NOMO-1 treated with dmso at 0.1 percent for 144 hours (cell line): ENCODE results near the gene SCN8A.
A peak's percentile ranks its signal among the peaks of the same experiment; 100 is the strongest.
"Not testable (repeated sequence)": the region's sequence is repeated elsewhere in the genome, so short reads cannot be mapped to it uniquely, and the experiment has no call there.

ENCODE experiments used
- DNase-seq: peaks from one replicate; lab custom pipeline; 2025; ENCODE audit not compliant: unreplicated experiment; lab: John Stamatoyannopoulos, UW

The SCN8A gene

DNA sequence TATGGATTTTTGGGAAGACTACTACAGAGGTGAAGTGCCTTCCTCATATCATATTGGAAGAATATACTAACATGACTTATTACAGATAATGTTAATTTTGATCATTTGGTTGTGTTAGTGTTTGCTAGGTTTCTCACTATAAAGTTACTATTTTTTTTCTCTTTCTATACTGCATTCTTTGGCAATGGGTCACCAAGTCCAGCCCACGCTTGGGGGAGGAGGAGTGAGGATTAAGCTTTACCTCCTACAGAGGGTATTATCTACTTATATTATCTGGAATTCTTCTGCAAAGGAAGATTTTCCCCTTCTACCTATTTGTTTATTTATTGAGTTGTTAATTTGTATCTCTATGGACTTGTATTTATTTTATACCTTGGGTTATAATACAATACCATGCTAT is 31.5 kb downstream of the SCN8A start:
- DNase-seq, result no peak

DNA sequence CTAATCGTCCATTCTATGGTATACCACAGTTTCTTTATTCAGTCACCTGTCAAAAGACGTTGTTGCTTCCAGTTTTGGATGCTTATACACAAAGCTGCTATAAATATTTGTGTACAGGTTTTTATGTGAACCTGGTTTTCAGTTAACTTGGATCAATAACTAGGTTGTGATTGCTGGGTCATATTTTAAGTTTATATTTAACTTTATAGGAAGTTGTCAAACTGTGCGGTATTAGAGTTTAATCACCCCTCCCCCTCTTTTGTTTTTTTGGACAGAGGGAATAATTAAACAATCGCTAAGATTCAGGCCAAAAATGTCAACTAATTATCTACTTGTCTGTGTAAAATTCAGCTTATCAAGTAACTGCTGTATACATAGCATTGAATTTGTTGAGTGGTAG is 34.3 kb downstream of the SCN8A start:
- no peak for DNase-seq

DNA sequence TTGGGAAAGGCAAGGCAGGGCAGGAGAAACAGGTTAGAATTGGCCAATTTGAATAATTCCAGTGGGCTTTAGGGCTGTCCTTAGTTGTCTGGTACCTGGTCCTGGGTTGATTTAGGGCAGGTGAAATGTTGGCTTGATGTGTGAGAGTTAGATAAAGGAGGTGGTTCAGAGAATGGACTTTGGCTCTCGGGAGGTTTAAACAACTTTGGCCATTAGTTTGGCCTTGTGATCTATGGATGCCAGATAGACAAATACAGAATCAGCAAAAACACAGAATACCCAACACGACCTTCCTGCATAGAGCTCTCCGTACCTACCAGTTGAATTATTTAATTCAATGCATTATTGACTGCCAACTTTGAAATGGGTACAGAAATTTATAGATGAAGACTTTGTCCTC is 35.1 kb downstream of the SCN8A start:
- no peak for DNase-seq

DNA sequence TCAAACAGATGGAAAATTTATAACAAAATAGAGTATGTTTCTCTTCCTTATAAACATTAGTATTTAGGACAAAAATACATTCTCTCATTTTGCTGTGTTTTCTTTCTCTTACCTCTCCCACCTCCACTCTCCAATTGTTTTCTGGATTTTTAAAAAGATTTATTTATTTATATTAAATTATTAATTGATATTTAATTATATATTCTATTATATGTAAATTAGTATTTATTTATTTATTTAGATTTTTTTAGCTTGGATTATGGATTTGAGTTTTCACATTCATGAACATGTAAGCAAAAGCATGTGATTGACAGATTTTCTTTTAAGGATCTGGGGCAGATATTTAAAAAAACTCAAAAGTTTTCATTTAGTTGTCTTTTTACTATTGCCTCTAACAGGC is 35.6 kb downstream of the SCN8A start:
- no peak for DNase-seq

DNA sequence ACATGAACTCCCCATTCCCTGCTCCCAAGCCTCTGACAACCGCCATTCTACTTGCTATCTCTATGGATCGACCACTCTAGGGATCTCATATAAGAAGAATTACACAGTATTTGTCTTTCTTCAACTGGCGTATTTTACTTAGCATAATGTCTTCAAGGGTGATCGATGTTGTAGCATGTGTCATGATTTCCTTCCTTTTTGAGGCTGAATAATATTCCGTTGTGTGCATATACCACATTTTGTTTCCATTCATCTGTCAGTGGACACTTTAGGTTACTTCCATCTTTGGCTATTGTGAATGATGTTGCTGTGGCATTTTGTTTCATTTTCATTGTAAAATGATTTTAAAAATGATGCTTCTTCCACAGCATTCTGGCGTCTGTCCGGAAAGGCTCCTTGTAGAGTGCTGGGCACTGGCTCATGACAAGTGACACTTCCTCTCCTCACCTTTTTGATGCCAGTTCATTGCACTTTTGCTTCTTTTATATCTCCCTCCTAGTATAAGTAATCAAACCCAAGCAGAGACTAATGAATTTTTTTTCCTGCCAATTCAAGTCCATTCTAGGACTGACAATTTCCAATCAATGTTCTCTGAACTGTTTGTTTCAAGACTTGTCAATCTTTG is 39.3 kb downstream of the SCN8A start:
- DNase-seq, result no peak

DNA sequence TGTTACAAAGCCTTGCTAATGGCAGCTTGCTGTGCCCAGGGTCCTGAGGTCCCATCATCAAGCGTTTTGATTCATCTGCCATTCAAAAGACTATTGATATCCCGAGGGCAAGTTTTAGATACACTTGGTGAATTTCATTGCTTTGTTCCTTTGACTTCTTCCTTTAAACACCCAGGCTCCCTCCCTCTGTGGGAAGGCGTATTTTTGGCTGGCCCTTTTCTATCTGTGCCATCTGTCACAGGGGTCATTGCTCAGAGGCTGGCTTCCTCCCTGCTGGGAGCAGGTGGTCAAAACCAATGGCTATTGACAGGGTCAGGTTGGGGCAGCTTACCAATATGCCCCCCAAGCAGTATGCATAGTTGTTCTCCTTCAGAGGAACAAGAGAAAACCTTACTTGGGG is 40.0 kb downstream of the SCN8A start:
- no peak for DNase-seq

DNA sequence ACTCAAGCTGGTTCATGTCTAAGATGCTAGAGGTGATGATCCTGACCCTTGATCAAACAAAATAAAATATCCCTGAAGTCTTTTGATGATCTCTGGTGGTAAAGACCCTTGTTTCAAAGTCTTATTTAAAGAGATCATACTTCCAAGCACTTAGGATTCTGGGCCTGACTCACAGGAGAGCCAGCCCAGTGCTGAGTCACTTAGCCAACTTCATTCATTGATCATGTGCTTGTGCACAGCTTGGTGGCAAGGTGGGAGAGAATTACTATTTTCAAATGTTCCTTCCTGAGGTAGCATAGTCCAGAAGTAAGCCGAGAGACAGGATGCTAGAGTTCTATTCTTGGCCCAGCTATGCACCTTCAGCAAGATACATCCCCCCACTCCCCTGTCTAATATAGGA is 40.6 kb downstream of the SCN8A start:
- DNase-seq, result no peak

DNA sequence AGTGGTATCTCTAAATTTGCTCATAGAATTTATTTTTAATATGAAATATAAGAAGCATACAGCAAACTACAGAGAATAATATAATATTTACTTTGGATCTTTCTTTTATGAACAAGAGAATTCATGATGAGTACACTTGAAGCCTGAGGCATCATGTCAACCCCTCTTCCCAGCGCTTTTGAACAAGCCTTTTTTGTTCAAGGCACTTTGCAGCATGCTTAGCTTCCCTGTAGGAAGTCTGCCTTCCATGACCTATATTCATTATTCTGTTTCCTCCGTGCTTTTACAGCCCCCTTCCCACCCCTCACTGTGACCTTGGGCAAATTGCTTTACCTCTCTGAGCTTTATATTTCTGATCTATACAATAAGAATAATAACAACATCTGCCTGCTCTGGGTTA is 41.6 kb downstream of the SCN8A start:
- no peak for DNase-seq

DNA sequence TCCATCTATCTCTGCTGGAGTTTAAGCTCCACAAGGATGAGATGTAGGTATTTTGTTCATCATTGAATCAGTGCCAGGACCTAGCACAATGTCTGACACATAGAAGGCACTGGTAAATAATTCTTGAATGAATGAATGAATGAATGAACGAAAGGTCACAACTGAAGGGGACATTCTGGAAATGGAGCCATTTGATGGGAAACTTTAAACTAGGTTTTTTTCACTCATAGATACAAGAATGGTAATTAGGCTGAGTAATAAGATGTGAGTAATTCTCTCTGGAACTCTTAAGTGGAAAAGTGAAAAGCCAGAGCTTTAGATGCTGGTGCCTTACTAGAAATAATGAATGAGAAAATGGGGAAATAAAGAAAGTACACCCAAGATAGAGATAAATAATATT is 44.3 kb downstream of the SCN8A start:
- DNase-seq, result no peak

DNA sequence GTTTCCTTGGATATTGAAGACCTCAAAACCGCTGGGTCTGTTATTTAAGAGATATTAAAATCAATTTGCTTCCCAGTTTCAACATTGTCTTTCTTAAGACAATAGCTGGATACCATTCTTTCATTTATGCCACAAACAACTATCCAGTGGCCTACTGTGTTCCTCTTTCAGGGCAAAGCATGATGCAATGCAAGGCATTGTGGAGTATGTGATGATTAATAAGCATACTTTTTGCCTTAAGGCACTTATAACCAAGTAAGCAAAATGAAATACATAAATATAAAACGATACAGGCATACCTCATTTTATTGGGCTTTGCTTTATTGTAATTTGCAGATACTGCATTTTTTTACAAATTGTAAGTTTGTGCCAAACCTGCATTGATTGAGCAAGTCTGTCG is 45.5 kb downstream of the SCN8A start:
- DNase-seq, result peak; percentile 1

DNA sequence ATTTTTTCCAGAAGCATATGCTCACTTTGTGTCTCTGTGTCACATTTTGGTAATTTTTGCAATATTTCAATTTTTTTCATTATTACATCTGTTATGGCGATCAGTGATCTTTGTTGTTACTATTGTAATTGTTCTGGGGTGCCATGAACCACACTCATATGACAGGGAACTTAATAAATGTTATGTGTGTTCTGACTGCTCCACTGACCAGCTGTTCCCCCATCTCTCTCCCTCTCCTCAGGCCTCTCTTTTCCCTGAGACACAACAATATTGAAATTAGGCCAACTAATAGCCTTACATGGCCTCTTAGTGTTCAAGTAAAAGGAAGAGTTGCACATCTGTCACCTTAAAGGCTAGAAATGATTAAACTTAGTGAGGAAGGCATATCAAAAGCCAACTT is 46.0 kb downstream of the SCN8A start:
- DNase-seq, result no peak

DNA sequence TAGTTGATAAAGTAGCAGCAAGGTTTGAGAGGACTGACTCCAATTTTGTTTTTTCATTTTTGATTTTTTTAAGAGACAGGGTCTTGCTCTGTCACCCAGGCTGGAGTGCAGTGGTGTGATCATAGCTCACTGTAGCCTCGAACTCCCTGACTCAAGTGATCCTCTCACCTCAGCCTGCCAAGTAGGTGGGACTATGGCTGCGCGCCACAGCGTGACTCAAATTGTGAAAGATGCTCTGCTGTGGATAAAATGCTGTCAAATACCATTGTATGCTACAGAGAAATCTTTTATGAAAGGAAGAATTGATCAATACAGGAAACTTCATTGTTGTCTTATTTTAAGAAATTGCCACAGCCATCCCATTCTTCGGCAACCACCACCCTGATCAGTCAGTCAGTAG is 48.3 kb downstream of the SCN8A start:
- no peak for DNase-seq

DNA sequence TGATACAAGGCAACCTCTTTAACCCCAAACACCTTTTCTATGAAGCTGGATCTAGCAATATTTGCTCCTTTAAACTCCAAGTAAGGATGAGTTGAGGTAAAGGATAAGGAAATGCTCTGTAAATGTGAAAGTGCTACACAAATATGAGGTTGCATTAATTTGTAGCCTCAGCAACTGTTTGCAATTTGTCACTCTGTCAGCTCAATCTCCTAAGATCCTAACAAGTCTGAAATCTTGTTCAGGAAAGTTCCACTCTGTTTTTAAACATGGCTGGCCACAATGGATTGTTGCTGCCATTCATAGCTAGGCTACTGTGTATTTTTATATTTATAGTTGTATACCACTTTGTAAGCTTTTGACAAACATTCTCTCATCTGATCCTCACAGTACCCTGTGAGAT is 51.3 kb downstream of the SCN8A start:
- no peak for DNase-seq

DNA sequence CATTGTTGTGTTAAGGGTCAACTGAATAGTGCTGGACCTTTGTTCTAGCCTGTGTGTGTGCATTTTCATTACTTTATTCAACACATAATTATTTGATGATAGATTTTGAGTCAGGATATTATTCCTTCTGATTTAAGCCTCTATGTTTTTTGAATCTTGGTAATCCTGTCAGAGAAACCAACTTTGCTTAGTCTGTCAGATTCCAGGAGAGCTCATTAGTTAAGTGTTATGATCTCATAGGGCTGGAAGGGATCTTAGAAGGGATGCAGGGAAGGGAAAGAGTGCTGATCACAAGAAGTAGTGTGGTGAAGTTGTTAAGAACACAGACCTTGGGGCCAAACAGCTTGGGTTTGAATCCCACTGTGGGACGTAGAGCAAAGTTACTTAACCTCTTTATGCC is 52.9 kb downstream of the SCN8A start:
- DNase-seq, result no peak

DNA sequence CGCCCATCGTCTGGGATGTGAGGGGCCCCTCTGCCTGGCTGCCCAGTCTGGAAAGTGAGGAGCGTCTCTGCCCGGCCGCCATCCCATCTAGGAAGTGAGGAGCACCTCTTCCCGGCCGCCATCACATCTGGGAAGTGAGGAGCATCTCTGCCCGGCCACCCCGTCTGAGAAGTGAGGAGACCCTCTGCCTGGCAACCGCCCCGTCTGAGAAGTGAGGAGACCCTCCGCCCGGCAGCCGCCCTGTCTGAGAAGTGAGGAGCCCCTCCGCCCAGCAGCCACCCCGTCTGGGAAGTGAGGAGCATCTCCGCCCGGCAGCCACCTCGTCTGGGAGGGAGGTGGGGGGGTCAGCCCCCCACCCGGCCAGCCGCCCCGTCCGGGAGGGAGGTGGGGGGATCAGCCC is 53.7 kb downstream of the SCN8A start:
- DNase-seq, result not testable (repeated sequence)

DNA sequence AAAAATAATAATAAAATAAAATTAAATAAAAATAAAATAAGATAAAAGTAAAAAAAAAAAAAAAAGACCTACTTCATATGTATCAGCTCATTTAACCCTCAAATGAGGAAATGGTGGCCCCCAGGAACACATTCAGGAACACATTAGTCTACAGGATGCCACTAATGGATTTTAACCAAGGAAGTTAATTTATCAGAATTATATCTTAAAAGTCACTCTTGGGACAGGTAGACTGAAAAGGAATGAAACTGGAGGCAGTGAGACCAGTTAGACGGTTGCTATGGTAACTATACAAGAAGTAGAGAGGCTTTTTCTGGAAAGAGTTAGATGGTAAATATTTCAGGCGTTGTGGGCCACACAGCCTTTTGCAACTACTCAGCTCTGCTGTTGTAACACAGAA is 54.9 kb downstream of the SCN8A start:
- no peak for DNase-seq

DNA sequence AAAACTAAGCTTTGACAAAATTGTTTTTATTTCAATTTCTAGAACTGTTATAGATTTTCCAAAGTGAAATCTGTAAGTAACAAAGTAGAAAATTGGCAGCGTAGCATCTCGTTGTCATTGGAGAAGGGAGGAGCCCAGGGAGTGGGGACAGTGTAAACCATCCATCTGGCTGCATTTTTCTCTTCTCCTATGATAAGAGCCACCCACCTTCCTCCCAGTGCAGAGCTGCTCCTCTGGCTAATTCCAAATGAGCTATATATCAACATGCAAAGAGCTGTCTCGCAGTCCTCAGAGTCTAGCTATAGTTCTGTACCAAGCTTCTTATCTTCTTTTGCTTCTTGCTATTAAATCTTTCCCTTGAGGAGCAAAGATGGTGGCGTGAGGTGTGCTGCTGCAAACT is 56.6 kb downstream of the SCN8A start:
- no peak for DNase-seq

DNA sequence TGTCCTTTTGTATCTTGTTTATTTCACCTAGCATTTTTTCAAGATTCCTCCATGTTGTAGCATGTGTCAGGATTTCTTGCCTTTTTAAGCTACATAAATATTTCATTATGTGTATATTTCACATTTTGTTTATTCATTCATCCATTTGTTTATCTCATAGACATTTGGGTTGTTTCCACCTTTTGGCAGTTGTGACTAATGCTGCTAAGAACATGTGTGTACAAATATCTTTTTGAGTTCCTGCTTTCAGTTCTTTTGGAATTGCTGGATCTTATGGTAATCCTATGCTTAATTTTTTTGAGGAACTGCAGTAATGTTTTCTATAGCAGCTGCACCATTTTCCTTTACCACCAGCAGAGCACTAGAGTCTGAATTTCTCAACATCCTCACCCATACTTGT is 62.4 kb downstream of the SCN8A start:
- DNase-seq, result no peak

DNA sequence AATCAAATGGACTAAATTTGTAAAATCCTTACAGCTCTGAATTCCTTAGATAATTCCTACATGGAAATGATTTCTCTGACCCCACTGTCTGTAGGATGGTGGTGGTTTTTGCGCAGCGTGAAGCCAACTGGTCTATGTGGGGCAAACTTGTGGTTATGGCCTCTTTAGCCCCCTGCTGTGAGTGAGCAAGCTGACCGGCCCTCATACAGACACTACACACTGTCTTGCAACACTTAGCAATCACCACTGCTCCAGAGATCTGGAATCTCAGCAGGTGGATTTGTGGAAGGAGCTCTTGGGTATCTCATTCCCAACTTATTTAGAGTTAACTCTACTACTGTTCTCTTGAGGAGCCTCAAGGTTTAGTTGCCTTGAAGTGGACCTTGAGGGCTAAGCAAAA is 70.2 kb downstream of the SCN8A start:
- DNase-seq, result no peak

DNA sequence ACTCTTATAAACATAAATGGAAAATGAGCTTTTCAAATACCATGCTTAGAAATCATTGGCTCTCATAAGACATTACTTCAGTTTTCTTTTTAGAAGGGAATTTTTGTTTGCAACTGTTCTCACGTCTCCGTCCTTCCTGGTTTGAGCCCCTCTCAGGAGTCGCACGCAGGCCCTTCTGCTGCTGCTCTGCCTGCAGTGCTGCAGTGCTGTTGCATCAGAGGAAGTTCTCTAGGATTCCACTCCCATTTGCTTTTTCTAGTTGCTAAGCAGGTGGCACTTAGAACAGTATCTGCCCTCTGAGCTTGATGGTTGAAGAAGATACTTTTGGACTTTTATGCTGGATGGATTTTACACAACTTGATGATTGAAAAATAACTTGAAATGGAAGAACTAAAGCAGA is 70.8 kb downstream of the SCN8A start:
- DNase-seq, result no peak

DNA sequence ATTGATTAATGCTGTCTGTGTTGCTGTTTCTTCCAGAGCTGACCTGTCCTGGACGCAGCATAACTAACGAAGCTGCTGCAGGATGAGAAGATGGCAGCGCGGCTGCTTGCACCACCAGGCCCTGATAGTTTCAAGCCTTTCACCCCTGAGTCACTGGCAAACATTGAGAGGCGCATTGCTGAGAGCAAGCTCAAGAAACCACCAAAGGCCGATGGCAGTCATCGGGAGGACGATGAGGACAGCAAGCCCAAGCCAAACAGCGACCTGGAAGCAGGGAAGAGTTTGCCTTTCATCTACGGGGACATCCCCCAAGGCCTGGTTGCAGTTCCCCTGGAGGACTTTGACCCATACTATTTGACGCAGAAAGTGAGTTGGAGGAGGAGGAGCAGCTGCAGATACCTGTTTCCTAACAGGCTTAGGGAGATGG is 71.7 kb downstream of the SCN8A start:
- no peak for DNase-seq

DNA sequence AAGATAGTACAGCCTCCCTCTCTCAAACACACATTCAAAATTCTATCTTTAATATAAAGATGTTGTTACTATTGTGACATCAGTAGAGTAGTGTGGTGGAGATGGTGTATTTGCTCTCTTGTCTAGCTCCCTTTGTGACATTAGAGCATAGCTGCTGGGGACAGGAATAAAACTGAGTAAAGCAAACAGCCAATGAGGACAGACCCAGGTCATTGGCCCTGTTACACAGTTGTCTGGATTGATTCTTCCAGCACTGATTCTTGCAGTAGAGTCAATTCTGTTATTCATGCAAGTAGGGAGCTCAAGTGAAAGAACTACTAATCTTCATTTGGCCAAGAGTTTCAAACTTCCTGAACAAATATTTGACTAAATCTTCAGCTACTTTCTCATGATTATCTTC is 72.4 kb downstream of the SCN8A start:
- no peak for DNase-seq

DNA sequence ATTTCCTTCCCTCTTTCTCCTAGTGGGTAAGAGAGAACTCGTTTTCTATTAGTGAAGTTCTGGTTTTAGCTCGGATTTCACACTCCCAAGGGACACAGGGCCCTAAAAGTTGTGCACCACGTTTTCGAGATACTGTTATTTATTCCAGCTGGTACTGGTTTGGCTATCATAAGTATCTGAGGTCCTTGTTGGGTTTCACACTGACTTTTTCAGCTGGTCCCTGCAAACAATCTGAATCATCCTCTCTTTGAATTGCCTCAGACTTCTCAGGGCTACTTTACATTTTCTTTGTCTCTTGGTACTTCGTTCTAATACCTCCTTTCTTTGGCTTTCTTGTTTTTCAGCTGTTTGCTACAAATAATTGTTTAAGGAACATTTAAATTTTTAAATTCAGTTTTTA is 75.7 kb downstream of the SCN8A start:
- no peak for DNase-seq

DNA sequence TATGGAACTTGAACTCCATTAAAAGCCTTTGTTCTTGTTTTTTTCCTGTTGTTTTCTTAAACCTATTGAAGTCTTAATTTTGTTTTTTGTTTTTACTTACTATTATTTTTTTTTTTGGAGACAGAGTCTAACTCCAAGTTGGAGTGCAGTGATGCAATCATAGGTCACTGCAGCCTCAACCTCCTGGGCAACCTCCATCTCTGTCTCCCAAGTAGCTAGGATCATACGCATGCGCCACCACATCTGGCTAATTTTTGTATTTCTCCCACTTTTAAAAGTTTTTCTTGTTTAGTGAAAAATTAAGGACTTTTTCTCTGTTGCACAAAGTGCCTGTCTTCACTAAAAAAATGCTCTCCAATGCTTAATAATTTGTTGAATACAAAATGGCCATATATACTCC is 76.2 kb downstream of the SCN8A start:
- DNase-seq, result no peak
